C4-2B (cell line): ENCODE measurements around the gene HTD2.

Experiments used
- CTCF ChIP-seq: fragments of 450-650 bp; conservative IDR thresholded peaks from 2 replicates; pipeline ENCODE4 v1.5.1; 2017; ENCODE audit warnings: mild to moderate bottlenecking
- ZFX ChIP-seq: fragments of 450-650 bp; IDR thresholded peaks from 2 replicates; pipeline ENCODE4 v1.6.1; 2017

DNA sequence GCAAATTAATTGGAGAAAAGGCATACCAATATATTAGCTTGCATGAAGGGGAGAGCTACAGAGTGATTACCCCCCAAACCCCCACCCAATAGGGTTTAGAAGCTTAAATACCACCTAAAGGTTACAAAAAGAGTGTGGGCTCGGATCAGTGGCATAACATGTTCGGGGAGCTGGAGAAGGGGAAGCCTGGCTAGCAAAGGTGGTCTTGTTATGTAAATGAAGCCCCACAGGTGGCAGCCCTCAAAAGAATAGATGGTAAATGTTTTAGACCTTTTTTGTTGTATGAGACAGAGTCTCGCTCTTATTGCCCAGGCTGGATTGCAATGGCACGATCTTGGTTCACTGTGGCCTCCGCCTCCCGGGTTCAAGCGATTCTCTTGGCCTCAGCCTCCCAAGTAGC lies 15.5 kb downstream of the HTD2 start:
- TF ChIP-seq CTCF = no peak
- no peak for TF ChIP-seq ZFX
